MM.1S (cell line): Measurements from ENCODE around the gene DCTN5.
"Not testable (repeated sequence)": the region's sequence is repeated elsewhere in the genome, so short reads cannot be mapped to it uniquely, and the experiment has no call there.

Source experiments
- DNase-seq: peaks from one replicate; pipeline ENCODE4 v3.0.0-alpha.2; 2015
- H2AFZ ChIP-seq: fragments of 300-600 bp; sonication (generic); 2 replicates; pipeline ENCODE4 v1.6.0; 2016; ENCODE audit warnings: antibody characterized with exemption, low read length
- H3F3A ChIP-seq: fragments of 300-600 bp; sonication (generic); 2 replicates; pipeline ENCODE4 v1.6.1; 2016; ENCODE audit warnings: mild to moderate bottlenecking, antibody characterized with exemption, low read length, moderate library complexity, mixed read lengths; ENCODE audit not compliant: insufficient read depth
- H3K27ac ChIP-seq: fragments of 300-600 bp; sonication (generic); 2 replicates; pipeline ENCODE4 v1.5.1; 2016; ENCODE audit warnings: mild to moderate bottlenecking, low read length
- H3K27me3 ChIP-seq: fragments of 300-600 bp; sonication (generic); replicated peaks from 2 replicates; pipeline ENCODE4 v1.6.0; 2016; ENCODE audit warnings: low read length; ENCODE audit not compliant: insufficient read depth
- H3K36me3 ChIP-seq: fragments of 300-600 bp; sonication (generic); replicated peaks from 2 replicates; pipeline ENCODE4 v1.6.1; 2016; ENCODE audit warnings: mild to moderate bottlenecking, low read length, mixed read lengths; ENCODE audit not compliant: insufficient read depth
- H3K4me1 ChIP-seq: fragments of 300-600 bp; sonication (generic); 2 replicates; pipeline ENCODE4 v1.6.1; 2016; ENCODE audit warnings: low read length, mixed read lengths
- H3K4me2 ChIP-seq: fragments of 300-600 bp; sonication (generic); 2 replicates; pipeline ENCODE4 v1.6.0; 2016; ENCODE audit warnings: low read depth, low read length
- H3K4me3 ChIP-seq: fragments of 300-600 bp; sonication (generic); 2 replicates; pipeline ENCODE4 v1.5.1; 2016; ENCODE audit warnings: low read length, mixed read lengths
- H3K79me2 ChIP-seq: fragments of 300-600 bp; sonication (generic); 2 replicates; pipeline ENCODE4 v1.6.1; 2016; ENCODE audit warnings: mixed run types, low read length, mixed read lengths
- H3K9ac ChIP-seq: fragments of 300-600 bp; sonication (generic); 2 replicates; pipeline ENCODE4 v1.6.1; 2016; ENCODE audit warnings: low read length, mixed read lengths
- H3K9me2 ChIP-seq: fragments of 300-600 bp; sonication (generic); replicated peaks from 2 replicates; pipeline ENCODE4 v1.6.1; 2016; ENCODE audit warnings: mild to moderate bottlenecking, low read length, mixed read lengths; ENCODE audit not compliant: insufficient read depth
- H3K9me3 ChIP-seq: fragments of 300-600 bp; sonication (generic); replicated peaks from 2 replicates; pipeline ENCODE4 v1.6.1; 2016; ENCODE audit warnings: mild to moderate bottlenecking, low read length, mixed read lengths; ENCODE audit not compliant: insufficient read depth
- H4K20me1 ChIP-seq: fragments of 300-600 bp; sonication (generic); 2 replicates; pipeline ENCODE4 v1.6.1; 2016; ENCODE audit warnings: mild to moderate bottlenecking, low read length, moderate library complexity, mixed read lengths; ENCODE audit not compliant: insufficient read depth
- CTCF ChIP-seq: fragments of 300-600 bp; sonication (generic); IDR thresholded peaks from 2 replicates; pipeline ENCODE4 v1.5.1; 2016; ENCODE audit warnings: antibody characterized with exemption, low read length, mixed read lengths
- EZH2 ChIP-seq: fragments of 300-600 bp; sonication (generic); optimal IDR thresholded peaks from 2 replicates; pipeline ENCODE3; 2017; ENCODE audit warnings: low read depth, mild to moderate bottlenecking, antibody characterized with exemption, low read length, mixed read lengths
- EZH2phosphoT487 ChIP-seq: fragments of 300-600 bp; sonication (generic); IDR thresholded peaks from 2 replicates; pipeline ENCODE4 v1.6.1; 2018; ENCODE audit warnings: antibody characterized with exemption, low read length

Gene DCTN5

DNA sequence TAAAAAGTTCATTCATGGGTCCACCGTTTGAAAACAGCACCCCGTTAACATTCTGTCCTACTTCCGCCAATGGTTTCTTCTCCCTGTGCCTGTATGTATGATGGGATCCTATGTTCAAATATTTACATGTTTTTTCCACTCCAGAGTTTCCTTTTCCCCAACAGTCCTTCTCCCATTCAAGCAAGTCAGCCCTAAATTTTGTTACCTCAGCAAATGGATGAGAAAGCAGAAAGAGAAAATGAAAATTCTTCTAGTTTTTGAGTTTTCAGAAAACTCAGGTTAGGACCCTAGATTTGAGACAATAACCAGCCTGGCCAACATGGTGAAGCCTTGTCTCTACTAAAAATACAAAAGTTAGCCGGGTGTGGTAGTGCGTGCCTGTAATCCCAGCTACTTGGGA is 75.2 kb downstream of the DCTN5 start:
- no peak overlapping the region for H3K4me3 ChIP-seq

DNA sequence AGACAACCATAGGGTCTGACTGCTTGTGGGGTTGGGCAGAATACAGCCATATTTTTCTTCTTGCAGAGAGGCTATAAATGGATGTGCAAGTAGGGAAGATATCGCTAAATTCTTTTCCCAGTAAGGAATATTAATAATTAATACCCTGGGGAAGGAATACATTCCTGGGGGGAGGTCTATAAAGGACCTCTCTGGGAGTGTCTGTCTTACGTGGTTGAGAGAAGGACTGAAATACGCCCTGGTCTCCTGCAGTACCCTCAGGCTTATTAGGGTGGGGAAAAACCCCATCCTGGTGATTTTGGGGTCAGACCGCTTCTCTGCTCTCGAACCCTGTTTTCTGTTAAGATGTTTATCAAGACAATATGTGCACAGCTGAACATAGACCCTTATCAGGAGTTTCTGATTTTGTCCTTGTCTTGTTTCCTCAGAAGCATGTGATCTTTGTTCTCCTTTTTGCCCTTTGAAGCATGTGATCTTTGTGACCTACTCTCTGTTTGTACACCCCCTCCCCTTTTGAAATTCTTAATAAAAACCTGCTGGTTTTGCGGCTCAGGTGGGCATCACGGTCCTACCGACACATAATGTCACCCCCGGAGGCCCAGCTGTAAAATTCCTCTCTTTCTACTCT is 81.5 kb downstream of the DCTN5 start:
- not testable (repeated sequence) for H3F3A ChIP-seq, H2AFZ ChIP-seq, H3K9me3 ChIP-seq, H3K4me1 ChIP-seq, DNase-seq, H3K79me2 ChIP-seq, H3K4me2 ChIP-seq, H3K9ac ChIP-seq, H4K20me1 ChIP-seq, H3K36me3 ChIP-seq, H3K27me3 ChIP-seq, H3K9me2 ChIP-seq, H3K4me3 ChIP-seq, H3K27ac ChIP-seq

More for the DNA sequence above, 75.2 kb downstream of the DCTN5 start:
- DNase-seq = no peak
- no peaks in the 10 kb centered on the region for H3K9me3 ChIP-seq
- no peaks in the 10 kb centered on the region for H3K9me2 ChIP-seq
- H3K36me3 ChIP-seq = no peaks in the 10 kb centered on the region
- H3K4me2 ChIP-seq = no peak overlapping the region
- no peaks in the 10 kb centered on the region for H3K27me3 ChIP-seq
- H3K27ac ChIP-seq = no peak overlapping the region
- TF ChIP-seq CTCF (no peak), EZH2 (no peak), EZH2phosphoT487 (no peak)
- H4K20me1 ChIP-seq = no peaks in the 10 kb centered on the region
- no peaks in the 10 kb centered on the region for H3K79me2 ChIP-seq
- no peak overlapping the region for H3K9ac ChIP-seq
- H3K4me1 ChIP-seq = no peaks in the 10 kb centered on the region
- no peak overlapping the region for H2AFZ ChIP-seq
- H3F3A ChIP-seq = no peaks in the 10 kb centered on the region

- Histone ChIP-seq H4K20me1 (no peaks in the 10 kb centered on the region), H3K4me1 (no peaks in the 10 kb centered on the region), H3K27me3 (no peaks in the 10 kb centered on the region), H3F3A (no peaks in the 10 kb centered on the region), H3K4me2 (no peak overlapping the region), H3K79me2 (no peaks in the 10 kb centered on the region), H3K4me3 (no peak overlapping the region), H2AFZ (no peak overlapping the region), H3K36me3 (no peaks in the 10 kb centered on the region), H3K27ac (no peak overlapping the region), H3K9me3 (no peaks in the 10 kb centered on the region), H3K9me2 (no peaks in the 10 kb centered on the region), H3K9ac (no peak overlapping the region)
- TF ChIP-seq EZH2 (no peak), CTCF (no peak)
- no peak for DNase-seq
These were observed 83.0 kb downstream of the DCTN5 start for GRCh38 chr16:23724096-23724784.

DNA sequence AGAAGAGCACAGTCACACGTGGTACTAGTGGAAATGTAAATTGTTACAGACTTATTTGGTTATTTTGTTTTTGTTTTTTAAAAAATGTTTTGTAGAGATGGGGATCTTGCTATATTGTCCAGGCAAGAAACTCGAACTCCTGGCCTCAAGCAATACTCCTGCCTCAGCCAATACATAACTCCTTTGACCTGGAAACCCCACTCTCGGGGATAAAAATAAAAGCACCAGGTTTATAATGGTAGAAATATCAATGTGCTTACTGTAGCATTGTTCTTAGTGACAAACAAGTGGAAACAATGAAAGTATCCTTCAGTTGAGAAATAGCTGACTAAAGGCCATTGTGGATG is 83.5 kb downstream of the DCTN5 start:
- Histone ChIP-seq H3K79me2 (no peaks in the 10 kb centered on the region), H3K36me3 (no peaks in the 10 kb centered on the region), H3K27ac (no peak overlapping the region), H3K4me1 (no peaks in the 10 kb centered on the region), H3K27me3 (no peaks in the 10 kb centered on the region), H3K9me2 (no peaks in the 10 kb centered on the region), H3K4me2 (no peak overlapping the region), H3F3A (no peaks in the 10 kb centered on the region), H3K9me3 (no peaks in the 10 kb centered on the region), H2AFZ (no peak overlapping the region), H4K20me1 (no peaks in the 10 kb centered on the region), H3K9ac (no peak overlapping the region), H3K4me3 (no peak overlapping the region)
- no peak for TF ChIP-seq CTCF
- TF ChIP-seq EZH2 = no peak
- no peak for TF ChIP-seq EZH2phosphoT487
- DNase-seq = no peak
